Activated B cell treated with CpG ODN at 0.5 μM for 24 hours (primary cell): ENCODE measurements around the gene ZDHHC8. TPM values are rescaled to one million over a fixed set of nuclear protein-coding genes. Genes with fewer than 3 reads are reported as not detected.

Experiments
- ATAC-seq: fragments of 200-7000 bp; cut with Tn5 transposase; one replicate; pipeline ENCODE4 v1.10.0; 2021; ENCODE audit warnings: low read depth, mild to moderate bottlenecking, moderate library complexity
- CTCF ChIA-PET: fragments of 350-600 bp; sonication (Branson Sonifier 250); formaldehyde crosslinking; loops from one replicate; lab custom pipeline; 2021; ENCODE audit warnings: antibody characterized with exemption; lab: Charles Lee
- POLR2A ChIA-PET: fragments of 350-600 bp; sonication (Branson Sonifier 250); formaldehyde crosslinking; loops from one replicate; lab custom pipeline; 2021; ENCODE audit warnings: antibody characterized with exemption; lab: Charles Lee
- DNase-seq: peaks from one replicate; pipeline ENCODE4 v3.0.0; 2022
- H3K27ac Mint-ChIP-seq: one replicate; pipeline ENCODE4 v1.8.0; 2020; ENCODE audit warnings: mixed read lengths
- H3K27me3 Mint-ChIP-seq: one replicate; pipeline ENCODE4 v1.8.0; 2021; ENCODE audit warnings: mixed read lengths
- H3K36me3 Mint-ChIP-seq: one replicate; pipeline ENCODE4 v1.8.0; 2021; ENCODE audit warnings: low read depth, mixed read lengths
- H3K4me1 Mint-ChIP-seq: one replicate; pipeline ENCODE4 v1.8.0; 2021; ENCODE audit warnings: mixed read lengths
- H3K4me3 Mint-ChIP-seq: one replicate; pipeline ENCODE4 v1.8.0; 2020; ENCODE audit warnings: mild to moderate bottlenecking, mixed read lengths
- H3K9me3 Mint-ChIP-seq: one replicate; pipeline ENCODE4 v1.8.0; 2020; ENCODE audit warnings: mixed read lengths
- CTCF ChIP-seq: fragments of 200-600 bp; IDR thresholded peaks from one replicate; pipeline ENCODE4 v1.8.0; 2022; ENCODE audit warnings: antibody characterized with exemption, mild to moderate bottlenecking
- intact Hi-C: fragments of 100-400 bp; cut with micrococcal nuclease; formaldehyde crosslinking; loops from one replicate; pipeline ENCODE4 v1.15.1; 2024
- total RNA-seq: library from RNA; stranded (reverse); gene quantifications from 2 replicates; pipeline ENCODE4 v1.2.3, GENCODE V29; 2022

ZDHHC8 gene
- total RNA-seq, 1 donor from 2014 or later, result 65.6 TPM

GRCh38 chr22:20138417-20138738, 6.8 kb downstream of the ZDHHC8 start:
- ChIA-PET CTCF (no interaction called here), POLR2A (no interaction called here)
- Mint-ChIP-seq H3K27me3 (no peaks in the 10 kb centered on the region), H3K27ac (no peak overlapping the region), H3K9me3 (no peaks in the 10 kb centered on the region), H3K4me1 (peaks cover 32% of the 10 kb centered on the region), H3K36me3 (peaks cover 6% of the 10 kb centered on the region), H3K4me3 (no peak overlapping the region)
- TF ChIP-seq CTCF, result no peak
- DNase-seq, result no peak
- intact Hi-C loops, result no loop called here
- no peak for ATAC-seq

DNA sequence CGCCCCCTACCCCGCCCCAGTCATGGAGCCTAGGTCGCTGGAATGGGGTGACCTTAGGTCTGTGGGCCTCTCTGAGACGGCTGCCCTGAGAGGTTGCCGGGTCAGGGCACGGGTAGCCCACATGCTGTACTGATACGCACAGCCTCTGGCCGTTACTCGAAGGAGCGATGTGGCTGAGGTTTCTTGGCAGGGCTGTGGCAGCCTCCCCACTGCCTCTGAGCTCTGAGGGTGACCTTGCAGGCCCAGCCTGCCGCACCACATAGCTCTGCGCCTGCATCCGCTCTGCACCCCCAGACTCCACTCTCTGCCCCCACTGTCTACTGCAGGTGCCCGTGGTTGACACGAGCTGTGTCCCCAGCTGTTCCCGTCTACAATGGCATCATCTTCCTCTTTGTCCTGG, 7.3 kb downstream of the ZDHHC8 start:
- H3K27me3 Mint-ChIP-seq, result no peaks in the 10 kb centered on the region
- CTCF ChIA-PET, result no interaction called here
- POLR2A ChIA-PET, result no interaction called here
- peaks cover 27% of the 10 kb centered on the region for H3K4me1 Mint-ChIP-seq
- DNase-seq (no peak), ATAC-seq (no peak)
- H3K4me3 Mint-ChIP-seq, result no peak overlapping the region
- no peak overlapping the region for H3K27ac Mint-ChIP-seq
- intact Hi-C loops, result no loop called here
- no peaks in the 10 kb centered on the region for H3K9me3 Mint-ChIP-seq
- peaks cover 8% of the 10 kb centered on the region for H3K36me3 Mint-ChIP-seq
- no peak for TF ChIP-seq CTCF

GRCh38 chr22:20139391-20140106, 7.9 kb downstream of the ZDHHC8 start:
- H3K36me3 Mint-ChIP-seq, result peaks cover 10% of the 10 kb centered on the region
- TF ChIP-seq CTCF, result no peak
- H3K27me3 Mint-ChIP-seq, result no peaks in the 10 kb centered on the region
- H3K4me1 Mint-ChIP-seq, result peaks cover 22% of the 10 kb centered on the region
- no peak overlapping the region for H3K4me3 Mint-ChIP-seq
- CTCF ChIA-PET, result no interaction called here
- H3K9me3 Mint-ChIP-seq, result no peaks in the 10 kb centered on the region
- intact Hi-C loops, result no loop called here
- DNase-seq, result no peak
- POLR2A ChIA-PET, result no interaction called here
- no peak for ATAC-seq
- H3K27ac Mint-ChIP-seq, result no peak overlapping the region

GRCh38 chr22:20140107-20140445, 8.5 kb downstream of the ZDHHC8 start:
- intact Hi-C loops, result no loop called here
- CTCF ChIA-PET, result no interaction called here
- DNase-seq (no peak), ATAC-seq (no peak)
- no peak overlapping the region for H3K4me3 Mint-ChIP-seq
- POLR2A ChIA-PET, result no interaction called here
- H3K4me1 Mint-ChIP-seq, result peaks cover 18% of the 10 kb centered on the region
- H3K36me3 Mint-ChIP-seq, result peaks cover 10% of the 10 kb centered on the region
- H3K27ac Mint-ChIP-seq, result no peak overlapping the region
- H3K27me3 Mint-ChIP-seq, result no peaks in the 10 kb centered on the region
- no peak for TF ChIP-seq CTCF
- no peaks in the 10 kb centered on the region for H3K9me3 Mint-ChIP-seq

DNA sequence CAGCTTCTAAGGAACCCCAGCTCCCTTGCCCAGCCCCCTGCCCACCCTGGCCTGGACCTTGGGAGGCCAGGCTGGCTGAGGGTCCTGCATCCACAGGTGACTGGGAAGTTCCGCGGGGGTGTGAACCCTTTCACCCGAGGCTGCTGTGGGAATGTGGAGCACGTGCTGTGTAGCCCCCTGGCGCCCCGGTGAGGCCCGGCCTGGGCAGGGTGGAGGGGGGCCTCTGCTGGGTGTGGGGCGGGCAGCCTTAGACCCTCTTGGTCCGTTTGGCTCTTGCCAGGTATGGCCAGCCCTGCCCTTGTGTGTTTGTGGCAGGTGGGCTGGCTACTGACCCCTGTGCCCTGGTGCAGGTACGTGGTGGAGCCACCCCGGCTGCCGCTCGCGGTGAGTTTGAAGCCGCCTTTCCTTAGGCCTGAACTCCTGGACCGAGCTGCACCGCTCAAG, 8.9 kb downstream of the ZDHHC8 start:
- ChIA-PET POLR2A (no interaction called here), CTCF (no interaction called here)
- no peak overlapping the region for H3K4me3 Mint-ChIP-seq
- intact Hi-C loops, result no loop called here
- no peak overlapping the region for H3K27ac Mint-ChIP-seq
- DNase-seq (no peak), ATAC-seq (no peak)
- H3K9me3 Mint-ChIP-seq, result no peaks in the 10 kb centered on the region
- peaks cover 14% of the 10 kb centered on the region for H3K4me1 Mint-ChIP-seq
- H3K36me3 Mint-ChIP-seq, result peaks cover 12% of the 10 kb centered on the region
- H3K27me3 Mint-ChIP-seq, result no peaks in the 10 kb centered on the region
- no peak for TF ChIP-seq CTCF
